ENCODE data around the gene SLX4IP.

SLX4IP gene

GRCh38 chr20:10634683-10635411 lies 199.7 kb downstream of the SLX4IP start:
- H3K9me3 ChIP-seq (ENCODE audit: control insufficient read depth, insufficient read depth, low read depth, low read length), result no peaks in the 10 kb centered on the region
- no peak for TF ChIP-seq ZNF701 (tag by site-specific recombination; IDR thresholded peaks at IDR 0.05)
- TF ChIP-seq ZNF214 (tag by site-specific recombination; IDR thresholded peaks at IDR 0.05; ENCODE audit: borderline replicate concordance), result no peak
- no peak for TF ChIP-seq ZNF707 (tag by site-specific recombination; IDR thresholded peaks at IDR 0.05)
- TF ChIP-seq, protein P1, sequence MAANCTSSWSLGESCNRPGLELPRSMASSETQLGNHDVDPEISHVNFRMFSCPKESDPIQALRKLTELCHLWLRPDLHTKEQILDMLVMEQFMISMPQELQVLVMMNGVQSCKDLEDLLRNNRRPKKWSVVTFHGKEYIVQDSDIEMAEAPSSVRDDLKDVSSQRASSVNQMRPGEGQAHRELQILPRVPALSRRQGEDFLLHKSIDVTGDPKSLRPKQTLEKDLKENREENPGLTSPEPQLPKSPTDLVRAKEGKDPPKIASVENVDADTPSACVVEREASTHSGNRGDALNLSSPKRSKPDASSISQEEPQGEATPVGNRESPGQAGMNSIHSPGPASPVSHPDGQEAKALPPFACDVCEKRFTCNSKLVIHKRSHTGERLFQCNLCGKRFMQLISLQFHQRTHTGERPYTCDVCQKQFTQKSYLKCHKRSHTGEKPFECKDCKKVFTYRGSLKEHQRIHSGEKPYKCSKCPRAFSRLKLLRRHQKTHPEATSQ (tag by site-specific recombination; IDR thresholded peaks at IDR 0.05), result no peak
- no peak for TF ChIP-seq FEZF1 (tag by site-specific recombination; IDR thresholded peaks at IDR 0.05)
- no peaks in the 10 kb centered on the region; the same call in 1 of the 2 replicates for H3K4me1 ChIP-seq (ENCODE audit: control insufficient read depth, insufficient read depth, low read length)
- H3K27ac ChIP-seq (ENCODE audit: extremely low read depth, low read depth, low read length), result no peak overlapping the region
- CTCF ChIA-PET, result interaction anchor here (0.9 kb wide), 1 partner anchor 656 kb away, joined by 4 read pairs; no protein-coding TSS in a partner anchor
- H3K4me3 ChIP-seq (ENCODE audit: low read depth, low read length), result no peak overlapping the region
- H3K36me3 ChIP-seq (ENCODE audit: control insufficient read depth in 2 of 2, insufficient read depth in 1 of 2, low read length in 2 of 2), result peaks cover 14 to 29% of the 10 kb centered on the region in 2 experiments; a peak in 2 of 3 replicates
- POLR2A ChIA-PET, result no interaction called here

GRCh38 chr20:10635476-10636208 lies 200.5 kb downstream of the SLX4IP start:
- CTCF ChIA-PET, result interaction anchor here (0.7 to 1.1 kb wide), 4 partner anchors 10 to 907 kb away, joined by 3 to 4 read pairs (median 4); no protein-coding TSS in a partner anchor
- H3K4me1 ChIP-seq (ENCODE audit: control insufficient read depth, insufficient read depth, low read length), result no peaks in the 10 kb centered on the region; the same call in 1 of the 2 replicates

More at GRCh38 chr20:10635476-10636208, 200.5 kb downstream of the SLX4IP start:
- Histone ChIP-seq H3K27ac (ENCODE audit: extremely low read depth, low read depth, low read length) (no peak overlapping the region), H3K36me3 (ENCODE audit: control insufficient read depth in 2 of 2, insufficient read depth in 1 of 2, low read length in 2 of 2) (peaks cover 14 to 37% of the 10 kb centered on the region in 2 experiments; a peak in 2 of 3 replicates), H3K9me3 (ENCODE audit: control insufficient read depth, insufficient read depth, low read depth, low read length) (no peaks in the 10 kb centered on the region), H3K4me3 (ENCODE audit: low read depth, low read length) (no peak overlapping the region)
- POLR2A ChIA-PET, result no interaction called here
- TF ChIP-seq REPIN1 (tag by site-specific recombination; IDR thresholded peaks at IDR 0.05; ENCODE audit: low read depth), result no peak
- TF ChIP-seq, protein P2, sequence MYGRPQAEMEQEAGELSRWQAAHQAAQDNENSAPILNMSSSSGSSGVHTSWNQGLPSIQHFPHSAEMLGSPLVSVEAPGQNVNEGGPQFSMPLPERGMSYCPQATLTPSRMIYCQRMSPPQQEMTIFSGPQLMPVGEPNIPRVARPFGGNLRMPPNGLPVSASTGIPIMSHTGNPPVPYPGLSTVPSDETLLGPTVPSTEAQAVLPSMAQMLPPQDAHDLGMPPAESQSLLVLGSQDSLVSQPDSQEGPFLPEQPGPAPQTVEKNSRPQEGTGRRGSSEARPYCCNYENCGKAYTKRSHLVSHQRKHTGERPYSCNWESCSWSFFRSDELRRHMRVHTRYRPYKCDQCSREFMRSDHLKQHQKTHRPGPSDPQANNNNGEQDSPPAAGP (tag by site-specific recombination; IDR thresholded peaks at IDR 0.05), result no peak
- no peak for TF ChIP-seq ZBTB26 (tag by site-specific recombination; optimal IDR thresholded peaks at IDR 0.05)
- no peak for TF ChIP-seq YY2 (tag by site-specific recombination; IDR thresholded peaks at IDR 0.05)
- no peak for TF ChIP-seq ZNF248 (tag by site-specific recombination; IDR thresholded peaks at IDR 0.05)
- TF ChIP-seq HOXA7 (CRISPR knock-in tag; IDR thresholded peaks at IDR 0.05; ENCODE audit: borderline replicate concordance), result no peak
- TF ChIP-seq PRDM2 (tag by site-specific recombination; IDR thresholded peaks at IDR 0.05; ENCODE audit: borderline replicate concordance), result no peak

Measured in HEK293 (cell line).